OCI-LY7 (cell line): ENCODE measurements around the gene BRSK2.

Experiments
- EZH2phosphoT487 ChIP-seq: fragments of 200-600 bp; sonication (generic); IDR thresholded peaks from 2 replicates; pipeline ENCODE4 v1.6.1; 2018; ENCODE audit warnings: low read depth, borderline replicate concordance, mild to moderate bottlenecking, mixed run types, antibody characterized with exemption, low read length, moderate library complexity, mixed read lengths
- TF ChIP-seq, protein P1 (sequence below): fragments of 200-600 bp; sonication (generic); conservative IDR thresholded peaks from 2 replicates; pipeline ENCODE4 v1.5.1; 2014; ENCODE audit warnings: mild to moderate bottlenecking, antibody characterized with exemption, low read length, moderate library complexity, mixed read lengths

DNA sequence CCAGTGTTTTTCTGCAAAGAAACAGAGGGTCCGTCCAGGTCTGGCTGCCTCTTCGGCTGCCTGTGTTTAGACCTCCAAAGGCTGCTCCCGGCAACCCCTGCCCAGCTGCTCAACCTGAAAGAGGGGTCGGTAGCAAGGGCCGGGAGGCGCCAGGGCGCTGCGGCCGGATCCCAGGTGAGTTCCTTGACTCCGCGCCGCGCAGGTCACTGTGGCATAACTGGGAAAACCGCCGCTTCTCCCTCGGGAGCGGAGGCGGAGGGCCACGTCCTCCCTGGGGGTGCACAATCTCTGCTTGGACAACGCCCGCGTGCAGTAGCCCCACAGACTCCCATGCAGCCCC lies 1.0 kb upstream of the BRSK2 start:
- TF ChIP-seq, protein P1, sequence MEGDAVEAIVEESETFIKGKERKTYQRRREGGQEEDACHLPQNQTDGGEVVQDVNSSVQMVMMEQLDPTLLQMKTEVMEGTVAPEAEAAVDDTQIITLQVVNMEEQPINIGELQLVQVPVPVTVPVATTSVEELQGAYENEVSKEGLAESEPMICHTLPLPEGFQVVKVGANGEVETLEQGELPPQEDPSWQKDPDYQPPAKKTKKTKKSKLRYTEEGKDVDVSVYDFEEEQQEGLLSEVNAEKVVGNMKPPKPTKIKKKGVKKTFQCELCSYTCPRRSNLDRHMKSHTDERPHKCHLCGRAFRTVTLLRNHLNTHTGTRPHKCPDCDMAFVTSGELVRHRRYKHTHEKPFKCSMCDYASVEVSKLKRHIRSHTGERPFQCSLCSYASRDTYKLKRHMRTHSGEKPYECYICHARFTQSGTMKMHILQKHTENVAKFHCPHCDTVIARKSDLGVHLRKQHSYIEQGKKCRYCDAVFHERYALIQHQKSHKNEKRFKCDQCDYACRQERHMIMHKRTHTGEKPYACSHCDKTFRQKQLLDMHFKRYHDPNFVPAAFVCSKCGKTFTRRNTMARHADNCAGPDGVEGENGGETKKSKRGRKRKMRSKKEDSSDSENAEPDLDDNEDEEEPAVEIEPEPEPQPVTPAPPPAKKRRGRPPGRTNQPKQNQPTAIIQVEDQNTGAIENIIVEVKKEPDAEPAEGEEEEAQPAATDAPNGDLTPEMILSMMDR: no peak
- TF ChIP-seq EZH2phosphoT487: no peak
